ENCODE measurements around the gene GDPGP1.
"Not testable (repeated sequence)": the region's sequence is repeated elsewhere in the genome, so short reads cannot be mapped to it uniquely, and the experiment has no call there.

GDPGP1 gene

GRCh38 chr15:90291679-90292356 lies 57.8 kb downstream of the GDPGP1 start:
- no peak for TF ChIP-seq CTCF (IDR thresholded peaks at IDR 0.05; ENCODE audit: low read depth, low read length)
- Histone ChIP-seq H3K27me3 (ENCODE audit: insufficient read depth, low read depth, severe bottlenecking) (no peaks in the 10 kb centered on the region), H3K9me3 (ENCODE audit: severe bottlenecking) (no peaks in the 10 kb centered on the region), H3K4me3 (ENCODE audit: low read depth, low read length) (no peak overlapping the region), H3K36me3 (no peaks in the 10 kb centered on the region), H3K27ac (no peak overlapping the region)
- DNase-seq, result peak; percentile 32

GRCh38 chr15:90293040-90293810 lies 59.2 kb downstream of the GDPGP1 start:
- H3K4me3 ChIP-seq (ENCODE audit: low read depth, low read length); H3K9me3 ChIP-seq (ENCODE audit: severe bottlenecking); H3K36me3 ChIP-seq; H3K27me3 ChIP-seq (ENCODE audit: insufficient read depth, low read depth, severe bottlenecking); H3K27ac ChIP-seq: not testable (repeated sequence)
- DNase-seq, result peak; percentile 90
- TF ChIP-seq CTCF (IDR thresholded peaks at IDR 0.05; ENCODE audit: low read depth, low read length), result peak; percentile 89

GRCh38 chr15:90294159-90294558 lies 60.1 kb downstream of the GDPGP1 start:
- Histone ChIP-seq H3K4me3 (ENCODE audit: low read depth, low read length) (no peak overlapping the region), H3K27me3 (ENCODE audit: insufficient read depth, low read depth, severe bottlenecking) (no peaks in the 10 kb centered on the region), H3K27ac (no peak overlapping the region), H3K36me3 (no peaks in the 10 kb centered on the region), H3K9me3 (ENCODE audit: severe bottlenecking) (no peaks in the 10 kb centered on the region)
- no peak for DNase-seq
- no peak for TF ChIP-seq CTCF (IDR thresholded peaks at IDR 0.05; ENCODE audit: low read depth, low read length)

- no peak overlapping the region for H3K27ac ChIP-seq
- 0 out of 2 replicates have a peak, but pooled peaks have one; percentile 7 for TF ChIP-seq CTCF (IDR thresholded peaks at IDR 0.05; ENCODE audit: low read depth, low read length)
- DNase-seq, result no peak
- no peaks in the 10 kb centered on the region for H3K9me3 ChIP-seq (ENCODE audit: severe bottlenecking)
- H3K4me3 ChIP-seq (ENCODE audit: low read depth, low read length), result no peak overlapping the region
- no peaks in the 10 kb centered on the region for H3K36me3 ChIP-seq
- H3K27me3 ChIP-seq (ENCODE audit: insufficient read depth, low read depth, severe bottlenecking), result no peaks in the 10 kb centered on the region
These were observed 60.7 kb downstream of the GDPGP1 start for GRCh38 chr15:90294601-90295269.

- Histone ChIP-seq H3K27ac (no peak overlapping the region), H3K27me3 (ENCODE audit: insufficient read depth, low read depth, severe bottlenecking) (no peaks in the 10 kb centered on the region), H3K36me3 (no peaks in the 10 kb centered on the region), H3K4me3 (ENCODE audit: low read depth, low read length) (no peak overlapping the region), H3K9me3 (ENCODE audit: severe bottlenecking) (no peaks in the 10 kb centered on the region)
- no peak for TF ChIP-seq CTCF (IDR thresholded peaks at IDR 0.05; ENCODE audit: low read depth, low read length)
- DNase-seq, result no peak
These were observed 61.2 kb downstream of the GDPGP1 start for GRCh38 chr15:90295270-90295648.
